ENCODE results near the gene NUCB1.

Gene NUCB1

DNA sequence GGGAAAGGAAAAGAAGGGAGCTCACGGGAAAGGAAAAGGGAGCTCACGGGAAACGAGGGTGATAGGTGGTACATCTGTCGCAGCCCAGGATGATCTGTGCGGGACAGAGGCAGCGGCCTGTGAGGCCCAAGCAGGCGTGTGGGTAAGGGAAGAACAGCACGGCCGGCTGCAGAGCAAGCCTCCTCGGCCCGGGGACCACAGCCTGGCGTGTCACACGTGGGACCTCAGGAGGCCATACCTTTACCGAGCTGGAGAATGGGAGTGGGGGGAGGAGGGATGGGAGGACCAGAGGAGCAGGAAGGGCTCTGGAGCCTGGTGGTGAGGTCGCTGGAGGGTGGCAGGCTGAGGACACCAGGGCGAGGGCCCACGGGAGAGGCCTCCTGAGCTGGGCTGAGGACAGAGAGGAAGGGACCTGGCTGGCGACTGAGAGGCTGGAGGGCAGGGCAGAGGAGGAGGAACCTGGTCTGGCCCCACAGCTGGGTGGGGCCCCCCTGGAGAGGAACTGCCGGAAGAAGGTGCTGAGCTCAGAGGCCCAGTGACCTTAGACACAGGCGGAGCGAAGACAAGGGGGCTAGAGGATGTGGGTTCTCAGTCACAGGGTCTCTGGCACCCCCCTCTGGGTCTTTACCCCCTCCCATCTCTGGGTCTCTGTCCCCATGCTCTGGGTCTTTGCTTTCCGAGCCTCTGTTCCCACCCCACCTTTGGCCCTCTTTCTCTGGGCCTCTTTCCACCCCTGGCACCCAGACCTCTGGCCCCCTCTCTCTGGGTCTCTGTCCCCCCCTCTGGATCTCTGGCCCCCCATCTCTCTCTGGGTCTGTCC, 62.1 kb downstream of the NUCB1 start:
- DNase-seq (ENCODE audit: low read depth in 1 of 2, low spot score in 1 of 2): no peak

DNA sequence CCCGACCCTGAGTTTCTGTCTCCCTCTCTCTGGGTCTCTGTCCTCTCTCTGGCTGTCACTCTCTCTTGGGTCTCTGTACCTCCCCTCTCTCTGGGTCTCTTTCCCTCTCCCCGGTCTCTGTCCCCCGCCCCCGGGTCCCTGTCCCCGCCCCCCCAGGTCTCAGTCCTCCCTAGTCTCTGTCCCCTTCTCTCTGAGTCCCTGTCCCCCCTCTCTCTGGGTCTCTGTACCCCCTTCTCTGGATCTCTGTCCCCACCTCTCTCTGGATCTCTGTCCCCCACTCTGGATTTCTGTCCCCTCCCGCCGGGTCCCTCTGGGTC, 62.7 kb downstream of the NUCB1 start:
- no peak for DNase-seq (ENCODE audit: low read depth in 1 of 2, low spot score in 1 of 2)

DNA sequence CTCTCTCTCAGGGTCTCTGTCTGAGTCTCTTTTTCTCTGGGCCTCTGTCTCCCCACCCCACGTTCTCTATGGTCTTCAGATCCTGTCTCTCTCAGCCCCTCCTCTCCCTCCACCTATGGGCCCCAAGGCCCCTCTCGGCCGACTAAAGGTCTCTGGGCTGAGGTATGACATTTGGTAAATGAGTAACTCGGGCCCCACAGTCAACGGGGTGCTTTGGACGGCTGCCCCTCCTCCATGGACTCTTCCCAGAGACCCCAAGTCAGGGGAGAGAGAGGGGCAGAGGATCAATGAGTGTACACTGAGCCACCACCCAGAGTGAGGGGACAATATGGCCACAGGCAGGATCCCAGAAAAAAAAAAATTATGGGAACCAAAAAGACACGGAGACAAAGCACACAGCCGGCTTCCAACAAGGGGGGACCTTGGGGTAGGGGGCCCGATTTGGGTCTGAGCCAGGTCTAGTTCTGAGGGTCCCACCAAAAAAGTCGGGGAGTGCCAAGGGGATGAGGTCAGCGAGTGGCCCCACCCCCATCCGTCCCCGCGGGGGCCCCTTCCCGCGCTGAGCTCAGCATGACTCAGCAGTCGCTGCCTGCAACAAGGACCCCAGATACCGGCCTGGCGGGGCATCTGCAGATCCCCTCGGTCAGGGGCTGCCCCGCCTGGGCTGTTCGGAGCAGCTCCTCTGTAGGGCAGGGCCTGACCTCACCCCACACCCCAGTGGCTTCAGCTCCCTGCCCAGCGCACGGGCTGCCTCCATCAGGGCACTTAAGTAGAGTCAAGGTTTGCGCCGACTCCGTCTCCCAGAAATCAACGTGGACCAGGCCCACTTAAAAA, 63.5 kb downstream of the NUCB1 start:
- DNase-seq (ENCODE audit: low read depth in 1 of 2, low spot score in 1 of 2): peak in 1 of 2 donors; percentile 55

DNA sequence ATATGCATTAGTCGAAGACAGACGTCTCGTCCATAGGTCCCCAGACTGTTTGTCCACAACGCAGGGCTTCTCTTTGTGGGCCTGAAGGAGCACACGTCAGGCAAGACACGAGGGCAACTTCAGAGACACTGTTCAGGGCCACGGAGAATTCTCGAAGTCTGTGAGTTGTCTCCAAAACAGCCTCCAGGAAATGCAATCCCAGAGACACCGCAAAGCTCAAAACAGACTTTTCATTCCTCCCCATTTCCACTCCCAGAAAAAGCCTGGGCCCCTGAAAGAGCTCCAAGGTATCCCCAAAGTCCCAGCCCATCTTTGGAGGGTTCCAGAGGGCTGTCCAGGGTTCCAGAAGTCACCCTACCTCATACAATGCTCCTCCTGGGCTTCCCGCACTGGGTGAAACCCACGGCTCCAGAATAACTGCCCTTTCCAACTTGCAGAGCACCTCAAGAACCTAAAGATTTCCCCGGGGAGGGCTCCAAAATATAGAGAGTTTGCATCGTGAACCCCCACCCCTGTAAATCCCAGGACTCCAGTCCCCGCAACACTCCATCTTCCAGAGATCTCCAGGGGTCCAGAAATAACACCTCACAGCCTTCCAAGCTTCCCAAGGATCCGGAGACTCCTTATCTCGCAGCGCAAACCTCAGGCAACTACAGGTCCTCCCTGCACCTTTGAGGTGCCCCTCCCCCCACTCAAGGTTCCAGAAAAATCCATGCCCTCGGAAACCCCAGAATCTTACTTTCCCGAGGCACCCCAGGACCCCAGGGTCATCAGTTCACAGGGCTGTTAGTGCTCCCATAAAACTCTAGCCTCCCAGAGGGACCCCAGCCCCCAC, 64.3 kb downstream of the NUCB1 start:
- no peak for DNase-seq (ENCODE audit: low read depth in 1 of 2, low spot score in 1 of 2)

DNA sequence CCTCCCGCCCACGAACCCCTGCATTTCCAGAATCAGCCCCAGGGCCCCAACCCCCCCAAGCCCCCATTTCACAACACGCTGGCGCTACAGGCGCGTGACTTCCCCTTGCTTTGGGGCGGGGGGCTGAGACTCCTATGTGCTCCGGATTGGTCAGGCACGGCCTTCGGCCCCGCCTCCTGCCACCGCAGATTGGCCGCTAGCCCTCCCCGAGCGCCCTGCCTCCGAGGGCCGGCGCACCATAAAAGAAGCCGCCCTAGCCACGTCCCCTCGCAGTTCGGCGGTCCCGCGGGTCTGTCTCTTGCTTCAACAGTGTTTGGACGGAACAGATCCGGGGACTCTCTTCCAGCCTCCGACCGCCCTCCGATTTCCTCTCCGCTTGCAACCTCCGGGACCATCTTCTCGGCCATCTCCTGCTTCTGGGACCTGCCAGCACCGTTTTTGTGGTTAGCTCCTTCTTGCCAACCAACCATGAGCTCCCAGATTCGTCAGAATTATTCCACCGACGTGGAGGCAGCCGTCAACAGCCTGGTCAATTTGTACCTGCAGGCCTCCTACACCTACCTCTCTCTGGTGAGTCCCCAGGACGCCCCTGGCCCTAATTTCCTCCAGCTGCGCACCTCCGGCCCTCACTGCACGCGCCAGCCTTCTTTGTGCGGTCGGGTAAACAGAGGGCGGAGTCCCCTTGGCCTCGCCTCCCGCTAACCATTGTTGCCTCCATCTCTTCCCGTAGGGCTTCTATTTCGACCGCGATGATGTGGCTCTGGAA, 65.1 kb downstream of the NUCB1 start, which contains the start of gene FTL:
Gene FTL (plus strand): TSS at position 270 of the 766 bp plus-strand sequence. CDS start 199 bp downstream, at position 469.
- DNase-seq (ENCODE audit: low read depth in 1 of 2, low spot score in 1 of 2): peak; percentile 72 to 87

DNA sequence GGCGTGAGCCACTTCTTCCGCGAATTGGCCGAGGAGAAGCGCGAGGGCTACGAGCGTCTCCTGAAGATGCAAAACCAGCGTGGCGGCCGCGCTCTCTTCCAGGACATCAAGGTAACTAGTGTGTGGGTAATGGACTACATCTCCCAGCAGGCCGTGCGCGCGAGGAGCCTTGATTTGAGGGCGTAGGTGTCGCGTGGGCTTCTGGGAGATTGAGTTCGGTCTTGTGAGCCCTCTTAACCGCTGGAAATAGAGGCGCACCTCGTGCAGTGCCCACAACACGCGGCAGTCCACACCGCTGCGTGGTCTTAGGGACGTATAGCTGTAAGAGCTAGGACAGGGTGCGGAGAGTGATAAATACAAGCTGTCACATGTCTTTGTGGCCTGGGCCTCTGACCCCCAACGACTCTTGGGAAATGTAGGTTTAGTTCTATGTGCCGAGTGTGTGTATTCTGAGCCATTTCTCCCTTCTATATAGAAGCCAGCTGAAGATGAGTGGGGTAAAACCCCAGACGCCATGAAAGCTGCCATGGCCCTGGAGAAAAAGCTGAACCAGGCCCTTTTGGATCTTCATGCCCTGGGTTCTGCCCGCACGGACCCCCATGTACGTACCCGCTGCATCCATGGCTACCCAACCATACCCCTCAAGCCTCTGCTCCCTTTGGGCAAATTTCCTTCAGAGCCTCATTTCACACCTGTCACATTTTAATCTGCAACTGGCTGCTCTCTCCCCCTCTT, 65.9 kb downstream of the NUCB1 start:
- peak; percentile 84 to 86 for DNase-seq (ENCODE audit: low read depth in 1 of 2, low spot score in 1 of 2)

DNA sequence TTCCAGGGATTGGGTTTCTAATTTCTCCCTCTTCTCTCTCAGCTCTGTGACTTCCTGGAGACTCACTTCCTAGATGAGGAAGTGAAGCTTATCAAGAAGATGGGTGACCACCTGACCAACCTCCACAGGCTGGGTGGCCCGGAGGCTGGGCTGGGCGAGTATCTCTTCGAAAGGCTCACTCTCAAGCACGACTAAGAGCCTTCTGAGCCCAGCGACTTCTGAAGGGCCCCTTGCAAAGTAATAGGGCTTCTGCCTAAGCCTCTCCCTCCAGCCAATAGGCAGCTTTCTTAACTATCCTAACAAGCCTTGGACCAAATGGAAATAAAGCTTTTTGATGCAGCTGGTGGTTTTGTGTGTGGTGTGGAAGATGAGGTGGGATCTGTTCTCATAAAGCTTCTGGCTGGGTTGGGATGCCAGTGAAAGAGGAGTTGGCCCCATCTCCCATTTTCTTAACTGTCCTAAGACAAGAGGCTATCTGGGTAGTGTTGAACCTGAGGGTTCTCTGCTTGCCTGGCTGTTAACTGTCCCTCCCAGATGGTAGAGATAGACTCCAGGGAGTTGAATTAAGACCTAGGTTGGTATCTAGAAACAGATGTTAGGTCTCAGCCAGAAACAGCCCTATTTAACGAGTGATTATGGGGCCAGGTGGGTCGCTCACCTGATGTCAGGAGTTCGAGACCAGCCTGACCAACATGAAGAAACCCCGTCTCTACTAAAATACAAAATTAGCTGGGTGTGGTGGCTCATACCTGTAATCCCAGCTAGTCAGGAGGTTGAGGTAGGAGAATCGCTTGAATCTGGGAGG, 66.6 kb downstream of the NUCB1 start:
- DNase-seq (ENCODE audit: low read depth in 1 of 2, low spot score in 1 of 2): no peak

DNA sequence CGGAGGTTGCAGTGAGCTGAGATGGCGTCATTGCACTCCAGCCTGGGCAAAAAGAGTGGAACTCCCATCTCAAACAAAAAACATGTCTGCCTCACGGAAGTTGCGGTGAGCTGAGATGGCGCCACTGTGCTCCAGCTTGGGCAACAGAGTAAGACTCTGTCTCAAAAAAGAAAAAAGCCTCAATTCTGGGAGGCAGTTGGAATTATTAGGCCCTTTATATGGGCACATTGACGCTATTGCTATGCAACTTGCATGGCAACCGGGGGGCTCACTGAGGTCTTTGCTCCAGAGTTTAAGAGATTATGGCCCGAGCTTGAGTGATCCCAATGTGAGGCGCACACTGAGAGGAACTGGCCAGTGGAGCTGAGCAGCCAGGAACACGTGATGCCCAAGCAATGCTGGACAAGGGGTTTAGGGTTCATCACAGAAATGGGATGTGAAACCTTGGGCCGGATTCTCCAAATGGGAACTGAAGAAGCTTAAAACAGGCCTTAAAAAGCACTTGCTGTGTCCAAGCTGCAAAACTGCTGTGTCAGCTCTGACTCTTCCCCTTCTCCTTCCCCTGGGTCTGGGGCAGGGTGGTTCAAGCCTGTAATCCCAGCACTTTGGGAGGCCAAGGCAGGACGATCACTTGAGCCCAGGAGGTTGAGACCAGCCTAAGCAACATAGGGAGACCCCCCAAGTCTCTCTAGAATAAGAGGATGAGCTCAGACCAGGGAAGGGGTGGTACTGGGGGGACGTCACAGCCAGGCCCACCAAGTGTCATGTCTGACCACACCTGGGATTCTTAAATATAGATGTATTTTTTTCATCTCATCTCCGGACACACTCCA, 67.5 kb downstream of the NUCB1 start:
- no peak for DNase-seq (ENCODE audit: low read depth in 1 of 2, low spot score in 1 of 2)

DNA sequence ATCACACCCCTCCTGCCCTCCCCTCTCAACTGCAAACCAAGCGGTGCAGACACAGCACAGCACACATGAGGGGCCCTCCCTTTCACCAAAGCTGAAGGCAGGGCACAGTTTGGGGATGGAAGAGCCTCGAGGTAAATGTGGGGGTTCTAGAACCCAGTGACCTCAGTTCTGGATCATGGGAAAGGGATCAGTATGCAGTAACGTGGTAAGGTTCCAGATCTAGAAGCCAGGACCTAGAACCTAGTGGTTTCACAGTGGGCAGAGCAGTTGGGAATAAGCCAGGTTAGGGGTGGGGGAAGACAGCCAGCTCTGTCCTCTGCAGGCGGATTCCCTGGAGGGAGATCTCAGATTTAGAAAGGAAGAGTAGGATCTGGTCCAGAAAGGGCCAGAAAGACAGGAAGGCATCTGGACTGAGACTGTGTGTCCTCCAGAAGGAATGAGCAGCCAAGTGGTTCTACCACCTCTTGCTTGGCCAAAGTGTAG, 68.1 kb downstream of the NUCB1 start:
- DNase-seq (ENCODE audit: low read depth in 1 of 2, low spot score in 1 of 2): no peak

DNA sequence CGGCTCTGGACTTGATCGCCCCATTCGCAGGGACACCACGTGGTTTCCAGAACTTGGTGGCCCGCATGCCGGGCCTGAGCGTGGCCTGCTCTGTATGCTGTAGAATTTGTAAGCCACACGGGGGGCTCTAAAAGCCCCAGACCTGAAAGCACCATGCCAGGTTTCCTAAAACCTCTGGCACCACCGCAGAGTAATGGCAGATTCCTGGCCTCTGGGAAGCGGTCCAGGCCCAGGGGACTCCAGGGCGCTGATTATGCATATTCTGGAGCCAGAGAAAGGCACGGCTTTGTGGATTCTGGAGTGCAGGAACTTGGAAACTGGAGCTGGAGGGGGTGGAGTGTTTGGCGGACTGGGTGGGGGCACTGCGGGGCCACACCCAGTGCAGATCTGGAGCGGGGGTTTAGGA, 68.7 kb downstream of the NUCB1 start:
- no peak for DNase-seq (ENCODE audit: low read depth in 1 of 2, low spot score in 1 of 2)

DNA sequence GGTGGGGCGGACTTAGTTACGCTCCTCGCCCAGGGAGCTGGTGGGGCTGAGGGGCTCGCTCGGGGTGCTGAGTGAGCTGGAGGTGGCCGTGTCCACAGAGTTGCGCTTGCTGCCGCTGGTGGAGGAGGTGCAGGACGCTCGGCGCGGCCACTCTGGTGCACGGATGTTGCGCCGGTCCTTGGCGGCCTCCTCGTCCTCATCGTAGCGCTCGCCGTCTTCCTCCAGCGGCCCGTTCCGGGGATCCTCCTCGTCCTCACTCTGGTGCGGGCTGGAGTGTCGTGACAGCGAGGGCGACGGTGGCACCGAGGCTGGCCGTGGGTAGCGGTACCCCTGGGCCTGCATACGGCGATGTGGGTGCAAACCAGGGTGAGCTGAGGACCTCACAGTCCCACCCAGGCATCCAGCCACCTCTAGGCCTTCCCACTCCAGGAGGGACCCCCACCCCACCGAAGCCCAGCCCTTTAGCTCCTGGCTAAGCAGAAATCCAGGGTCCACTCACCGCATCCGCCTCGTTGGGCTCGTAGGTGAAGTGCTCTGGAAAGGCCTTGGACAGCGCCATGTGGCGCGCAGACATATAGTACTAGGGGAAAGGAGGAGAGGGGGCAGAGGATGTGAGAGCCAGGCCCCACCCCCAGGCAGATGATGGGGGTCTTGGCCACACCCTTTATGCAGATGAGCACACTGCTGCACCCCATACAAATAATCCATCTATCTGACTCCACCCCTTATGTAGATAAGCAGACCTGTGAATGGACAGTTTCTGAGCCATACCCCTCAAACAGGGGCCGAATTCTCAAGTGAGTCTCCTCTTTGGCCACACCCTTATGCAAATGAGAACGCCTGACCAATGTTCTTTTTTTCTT, 69.4 kb downstream of the NUCB1 start:
- DNase-seq (ENCODE audit: low read depth in 1 of 2, low spot score in 1 of 2): no peak

DNA sequence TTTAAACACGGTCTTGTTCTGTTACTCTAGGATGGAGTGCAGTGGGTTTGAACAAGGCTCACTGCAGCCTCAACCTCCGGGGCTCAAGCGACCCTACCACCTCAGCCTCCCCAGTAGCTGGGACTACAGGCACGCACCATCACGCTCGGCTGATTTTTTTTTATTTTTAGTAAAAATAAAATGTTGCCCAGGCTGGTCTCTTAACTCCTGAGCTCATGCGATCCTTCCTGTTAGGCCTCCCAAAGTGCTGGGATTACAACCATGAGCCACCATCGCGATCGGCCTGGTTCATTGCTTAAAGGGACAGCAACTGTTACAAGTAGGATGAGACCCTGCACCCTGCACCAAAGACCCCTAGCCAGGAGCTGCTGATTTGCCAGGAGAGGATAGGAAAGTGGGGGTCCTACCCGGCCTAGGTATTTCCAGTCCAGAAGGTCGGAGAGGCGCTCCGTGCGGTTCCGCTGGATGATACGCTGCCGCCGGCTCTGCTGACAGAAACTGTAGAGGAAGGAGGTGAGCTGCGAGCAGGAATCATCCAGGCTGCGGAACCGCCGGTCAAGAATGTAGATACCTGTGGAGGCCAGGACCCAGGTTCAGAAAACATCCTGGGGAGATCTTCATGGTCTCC, 70.1 kb downstream of the NUCB1 start:
- DNase-seq (ENCODE audit: low read depth in 1 of 2, low spot score in 1 of 2): no peak

DNA sequence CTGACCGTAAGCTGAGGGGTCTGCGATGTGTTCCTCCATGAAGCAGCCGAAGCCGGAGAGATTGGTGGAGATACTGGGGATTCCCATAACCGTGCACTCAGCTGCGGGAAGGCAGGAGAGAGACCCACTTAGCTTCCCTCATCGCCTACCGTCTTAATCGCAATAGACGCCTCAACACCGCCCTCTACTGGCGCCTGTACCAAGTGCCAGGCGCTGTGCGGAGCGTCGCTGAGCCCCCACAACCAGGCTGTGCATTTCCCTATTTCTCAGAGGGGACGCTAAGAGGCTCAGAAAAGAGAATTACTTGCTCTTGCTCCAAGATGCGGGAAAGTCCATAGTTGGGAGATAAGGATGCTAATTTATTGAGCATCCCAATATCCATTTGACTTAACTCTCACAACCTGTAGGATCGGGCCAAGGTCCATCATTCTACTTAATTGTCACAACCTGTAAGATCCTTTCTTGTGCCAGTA, 70.8 kb downstream of the NUCB1 start:
- DNase-seq (ENCODE audit: low read depth in 1 of 2, low spot score in 1 of 2): peak; percentile 69 to 70
